GM20000 (cell line): ENCODE results near the gene KLHL26.

ENCODE experiments used
- DNase-seq: peaks from one replicate; pipeline ENCODE4 v3.0.0; 2012; ENCODE audit warnings: low spot score
- TF ChIP-seq, protein P1 (sequence below): IDR thresholded peaks from 2 replicates; pipeline ENCODE4 v1.5.1; 2012; ENCODE audit warnings: mild to moderate bottlenecking, control low read depth; ENCODE audit errors: extremely low read depth, missing control alignments

Gene KLHL26

DNA sequence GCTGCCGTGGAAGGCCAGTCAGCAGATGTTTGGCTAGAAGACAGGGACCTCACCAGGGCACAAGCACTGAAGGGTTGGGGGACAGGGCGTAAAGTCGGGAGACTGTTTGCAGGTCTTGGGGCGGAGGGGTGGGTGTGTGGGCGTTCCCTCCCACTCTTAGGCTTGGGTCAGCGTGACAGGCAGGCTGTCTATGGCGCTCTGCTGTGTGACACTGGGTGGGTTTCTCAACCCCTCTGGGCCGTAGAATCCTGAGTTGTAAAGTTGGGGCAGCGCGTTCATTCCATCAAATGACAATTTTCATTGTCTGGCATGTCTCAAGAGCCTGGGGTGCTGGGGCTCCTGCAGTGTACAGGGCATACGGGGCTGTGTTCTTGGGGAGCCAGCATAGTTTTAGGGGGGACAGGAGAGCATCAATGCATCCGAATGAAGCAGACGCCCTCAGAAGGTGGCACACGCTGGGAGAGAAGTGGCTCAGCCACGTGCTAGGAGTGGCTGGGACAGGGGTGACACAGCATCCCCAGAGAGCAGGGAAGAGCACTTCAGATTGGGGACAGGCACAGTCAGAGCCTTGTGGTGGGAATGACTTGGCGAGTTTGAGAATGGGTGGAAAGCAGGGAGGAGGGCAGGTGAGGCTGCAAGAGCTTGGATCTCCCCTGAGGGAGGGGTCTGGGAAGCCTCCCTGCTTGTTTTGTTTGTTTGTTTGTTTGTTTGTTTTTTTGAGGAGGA, 51.1 kb downstream of the KLHL26 start:
- TF ChIP-seq, protein P1, sequence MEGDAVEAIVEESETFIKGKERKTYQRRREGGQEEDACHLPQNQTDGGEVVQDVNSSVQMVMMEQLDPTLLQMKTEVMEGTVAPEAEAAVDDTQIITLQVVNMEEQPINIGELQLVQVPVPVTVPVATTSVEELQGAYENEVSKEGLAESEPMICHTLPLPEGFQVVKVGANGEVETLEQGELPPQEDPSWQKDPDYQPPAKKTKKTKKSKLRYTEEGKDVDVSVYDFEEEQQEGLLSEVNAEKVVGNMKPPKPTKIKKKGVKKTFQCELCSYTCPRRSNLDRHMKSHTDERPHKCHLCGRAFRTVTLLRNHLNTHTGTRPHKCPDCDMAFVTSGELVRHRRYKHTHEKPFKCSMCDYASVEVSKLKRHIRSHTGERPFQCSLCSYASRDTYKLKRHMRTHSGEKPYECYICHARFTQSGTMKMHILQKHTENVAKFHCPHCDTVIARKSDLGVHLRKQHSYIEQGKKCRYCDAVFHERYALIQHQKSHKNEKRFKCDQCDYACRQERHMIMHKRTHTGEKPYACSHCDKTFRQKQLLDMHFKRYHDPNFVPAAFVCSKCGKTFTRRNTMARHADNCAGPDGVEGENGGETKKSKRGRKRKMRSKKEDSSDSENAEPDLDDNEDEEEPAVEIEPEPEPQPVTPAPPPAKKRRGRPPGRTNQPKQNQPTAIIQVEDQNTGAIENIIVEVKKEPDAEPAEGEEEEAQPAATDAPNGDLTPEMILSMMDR = no peak
- DNase-seq = no peak

DNA sequence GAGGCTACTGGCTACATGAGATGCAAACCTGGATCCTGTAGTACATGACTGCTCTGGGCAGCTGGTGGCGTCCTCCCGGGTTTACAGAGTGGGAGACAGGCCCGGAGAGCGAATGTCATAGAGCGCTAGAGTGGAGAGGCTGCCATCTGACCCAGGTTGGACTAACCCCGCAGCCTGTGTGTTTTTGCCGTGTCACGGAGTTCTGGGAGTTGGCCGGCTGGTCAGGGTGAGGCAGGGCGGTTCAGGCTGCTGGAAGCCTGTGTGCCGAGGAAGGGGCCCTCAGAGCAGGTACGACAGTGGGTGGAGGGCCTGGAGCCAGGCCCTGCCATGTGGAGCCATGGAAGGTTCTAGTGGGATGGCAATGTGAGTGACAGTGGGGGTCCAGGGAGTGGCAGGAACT, 59.2 kb downstream of the KLHL26 start:
- no peak for DNase-seq
- TF ChIP-seq, protein P1 = no peak

DNA sequence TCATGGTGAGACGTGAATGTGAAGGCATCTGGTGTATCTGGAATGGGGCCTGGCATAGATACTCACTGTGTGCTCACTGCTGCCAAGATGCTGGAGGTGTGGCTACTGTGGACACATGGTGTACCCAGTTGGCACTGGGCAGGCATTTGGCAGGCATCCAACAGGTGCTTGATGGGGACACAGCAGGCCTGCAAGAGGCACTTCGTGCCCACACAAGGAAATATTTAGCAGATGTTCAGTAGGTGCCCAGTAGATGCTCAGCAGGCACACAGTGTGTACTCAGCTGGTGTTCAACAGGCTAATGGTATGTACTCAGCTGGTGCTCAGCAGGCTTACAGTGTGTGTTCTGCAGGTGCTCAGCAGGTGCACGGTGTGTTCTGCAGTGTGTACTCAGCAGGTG, 60.9 kb downstream of the KLHL26 start:
- DNase-seq = no peak
- TF ChIP-seq, protein P1 = no peak

DNA sequence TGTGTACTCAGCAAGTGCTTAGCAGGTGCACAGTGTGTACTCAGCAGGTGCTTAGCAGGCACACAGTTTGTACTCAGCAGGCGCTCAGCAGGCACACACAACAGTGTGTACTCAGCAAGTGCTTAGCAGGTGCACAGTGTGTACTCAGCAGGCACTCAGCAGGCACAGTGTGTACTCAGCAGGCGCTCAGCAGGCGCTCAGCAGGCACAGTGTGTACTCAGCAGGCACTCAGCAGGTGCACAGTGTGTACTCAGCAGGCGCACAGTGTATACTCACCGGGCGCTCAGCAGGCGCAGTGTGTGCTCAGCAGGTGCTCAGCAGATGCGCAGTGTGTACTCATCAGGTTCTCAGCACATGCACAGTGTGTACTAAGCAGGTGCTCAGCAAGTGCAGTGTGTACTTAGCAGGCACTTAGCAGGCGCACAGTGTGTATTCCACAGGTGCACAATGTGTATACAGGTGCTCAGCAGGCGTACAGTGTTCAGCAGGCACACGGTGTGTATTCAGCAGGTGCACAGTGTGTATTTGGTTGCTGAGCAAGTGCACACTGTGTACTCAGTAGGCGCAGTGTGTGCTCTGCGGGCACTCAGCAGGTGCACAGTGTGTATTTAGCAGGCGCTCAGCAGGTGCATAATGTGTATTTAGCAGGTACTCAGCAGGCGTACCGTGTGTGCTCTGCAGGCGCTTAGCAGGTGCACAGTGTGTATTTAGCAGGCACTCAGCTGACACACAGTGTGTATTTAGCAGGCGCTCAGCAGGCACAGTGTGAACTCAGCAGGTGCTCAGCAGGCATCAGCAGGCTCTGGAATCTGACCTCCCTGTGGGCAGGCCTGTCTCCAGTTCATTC, 61.7 kb downstream of the KLHL26 start:
- TF ChIP-seq, protein P1 = no peak
- no peak for DNase-seq

DNA sequence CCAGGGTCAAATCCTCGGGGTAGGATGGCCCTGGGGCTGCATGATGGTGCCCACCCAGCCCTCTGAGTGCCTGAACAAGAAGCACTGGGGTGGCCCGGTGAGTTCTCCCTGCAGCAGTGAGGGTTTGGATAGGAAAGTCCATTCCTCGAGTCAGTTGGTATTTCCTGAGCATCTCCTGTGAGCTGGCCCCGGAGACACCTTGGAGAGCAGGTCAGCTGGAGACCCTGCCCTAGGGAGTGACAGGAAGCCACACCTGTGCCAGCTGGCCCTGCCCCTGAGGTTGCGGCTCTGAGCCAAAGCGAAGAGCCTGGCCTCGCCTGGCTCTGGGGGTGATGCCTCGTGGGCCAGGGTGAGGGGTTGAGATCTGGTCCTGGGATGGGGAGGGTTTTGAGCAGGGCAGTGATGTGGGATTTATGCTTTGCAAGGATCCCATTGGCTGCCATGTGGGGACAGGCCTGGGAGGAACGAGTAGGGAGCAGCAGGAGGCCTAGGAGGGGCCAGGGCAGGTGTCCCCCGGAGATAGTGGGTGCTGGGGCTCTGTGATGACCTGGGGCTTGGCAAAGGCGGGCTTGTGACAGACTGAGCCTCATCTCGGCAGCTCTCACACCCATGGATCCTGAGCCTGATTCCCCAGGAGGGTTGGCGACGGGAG, 62.7 kb downstream of the KLHL26 start:
- TF ChIP-seq, protein P1 = no peak
- no peak for DNase-seq

DNA sequence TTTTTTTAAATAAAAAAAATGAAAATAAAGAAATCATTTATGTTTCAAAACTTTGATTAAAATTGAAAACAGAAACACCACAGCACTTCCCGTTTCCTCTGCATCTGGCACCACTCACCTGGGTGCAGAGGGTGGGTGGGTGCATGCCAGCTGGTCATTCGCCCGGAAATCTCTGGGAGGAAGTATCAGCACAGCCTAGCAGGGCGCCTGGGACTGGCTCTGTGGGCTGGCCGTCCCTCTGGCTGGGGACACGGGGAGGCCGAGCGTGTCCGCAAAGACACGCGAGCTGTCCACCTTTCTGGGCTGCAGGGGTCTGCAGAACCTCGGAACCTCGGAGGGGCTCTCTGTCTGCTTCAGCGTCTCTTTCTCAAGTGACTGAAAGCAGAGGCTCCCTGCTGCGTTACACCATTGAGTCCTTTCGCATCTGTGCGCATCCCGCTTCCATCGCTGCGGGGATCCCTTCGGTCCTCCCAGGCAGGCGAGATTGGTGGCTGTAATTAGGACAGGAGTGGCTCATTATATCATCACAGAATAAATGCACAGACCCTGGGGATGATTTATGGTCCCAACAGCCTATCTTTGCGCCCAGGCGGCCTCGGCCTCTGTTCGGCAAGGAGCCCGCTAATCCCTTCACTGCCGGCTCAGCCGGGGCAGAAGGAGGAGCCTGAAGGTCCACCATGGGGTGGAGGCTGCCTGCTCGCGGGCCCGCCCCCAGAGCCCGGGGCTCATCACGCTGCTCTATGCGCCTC, 63.8 kb downstream of the KLHL26 start:
- TF ChIP-seq, protein P1 = no peak
- peak; percentile 84 for DNase-seq
